ENCODE results near the gene RIMS1.

The RIMS1 gene

GRCh38 chr6:72250664-72251063, 364.3 kb downstream of the RIMS1 start:
- POLR2A ChIA-PET (ENCODE audit: low non-redundant PET) = no interaction called here
- DNase-seq (ENCODE audit: low spot score) = no peak
- CTCF ChIA-PET = interaction anchor here (0.6 kb wide), 1 partner anchor 203 kb away, joined by 3 read pairs; no protein-coding TSS in a partner anchor
- no peak for TF ChIP-seq CTCF (conservative IDR thresholded peaks at IDR 0.05; ENCODE audit: low read depth)
- H3K27ac ChIP-seq = no peak overlapping the region

- CTCF ChIA-PET = no interaction called here
- no peak for TF ChIP-seq CTCF (conservative IDR thresholded peaks at IDR 0.05; ENCODE audit: low read depth)
- POLR2A ChIA-PET (ENCODE audit: low non-redundant PET) = no interaction called here
- H3K27ac ChIP-seq = no peak overlapping the region
- no peak for DNase-seq (ENCODE audit: low spot score)
These were observed 374.1 kb downstream of the RIMS1 start for GRCh38 chr6:72260489-72260888.

GRCh38 chr6:72261554-72261953, 375.2 kb downstream of the RIMS1 start:
- POLR2A ChIA-PET (ENCODE audit: low non-redundant PET) = no interaction called here
- H3K27ac ChIP-seq = no peak overlapping the region
- CTCF ChIA-PET = no interaction called here
- no peak for DNase-seq (ENCODE audit: low spot score)
- TF ChIP-seq CTCF (conservative IDR thresholded peaks at IDR 0.05; ENCODE audit: low read depth) = no peak

GRCh38 chr6:72262254-72262653, 375.9 kb downstream of the RIMS1 start:
- POLR2A ChIA-PET (ENCODE audit: low non-redundant PET) = no interaction called here
- no peak for DNase-seq (ENCODE audit: low spot score)
- CTCF ChIA-PET = interaction anchor here (0.7 kb wide), 1 partner anchor 150 kb away, joined by 3 read pairs; no protein-coding TSS in a partner anchor
- H3K27ac ChIP-seq = no peak overlapping the region
- TF ChIP-seq CTCF (conservative IDR thresholded peaks at IDR 0.05; ENCODE audit: low read depth) = no peak

GRCh38 chr6:72267470-72267869, 381.1 kb downstream of the RIMS1 start:
- CTCF ChIA-PET = no interaction called here

GRCh38 chr6:72271531-72271930, 385.2 kb downstream of the RIMS1 start:
- H3K27ac ChIP-seq = no peak overlapping the region
- ChIA-PET POLR2A (ENCODE audit: low non-redundant PET) (no interaction called here), CTCF (no interaction called here)
- no peak for DNase-seq (ENCODE audit: low spot score)
- no peak for TF ChIP-seq CTCF (conservative IDR thresholded peaks at IDR 0.05; ENCODE audit: low read depth)

More at GRCh38 chr6:72267470-72267869, 381.1 kb downstream of the RIMS1 start:
- no peak for DNase-seq (ENCODE audit: low spot score)
- no peak for TF ChIP-seq CTCF (conservative IDR thresholded peaks at IDR 0.05; ENCODE audit: low read depth)
- POLR2A ChIA-PET (ENCODE audit: low non-redundant PET) = no interaction called here
- H3K27ac ChIP-seq = no peak overlapping the region

- POLR2A ChIA-PET (ENCODE audit: low non-redundant PET) = no interaction called here
- CTCF ChIA-PET = interaction anchor here (0.6 kb wide), 1 partner anchor 162 kb away, joined by 4 read pairs; no protein-coding TSS in a partner anchor
- no peak for TF ChIP-seq CTCF (conservative IDR thresholded peaks at IDR 0.05; ENCODE audit: low read depth)
- no peak for DNase-seq (ENCODE audit: low spot score)
- no peak overlapping the region for H3K27ac ChIP-seq
These were observed 386.6 kb downstream of the RIMS1 start for GRCh38 chr6:72272958-72273357.

All from RWPE1 (cell line).